Fibroblast of skin of right quadriceps (primary cell): ENCODE results near the gene TBC1D22A.
"Not testable (repeated sequence)": the region's sequence is repeated elsewhere in the genome, so short reads cannot be mapped to it uniquely, and the experiment has no call there.

Experiments used
- DNase-seq: peaks from one replicate; pipeline ENCODE4 v3.0.0-alpha.2; 2013

The TBC1D22A gene

DNA sequence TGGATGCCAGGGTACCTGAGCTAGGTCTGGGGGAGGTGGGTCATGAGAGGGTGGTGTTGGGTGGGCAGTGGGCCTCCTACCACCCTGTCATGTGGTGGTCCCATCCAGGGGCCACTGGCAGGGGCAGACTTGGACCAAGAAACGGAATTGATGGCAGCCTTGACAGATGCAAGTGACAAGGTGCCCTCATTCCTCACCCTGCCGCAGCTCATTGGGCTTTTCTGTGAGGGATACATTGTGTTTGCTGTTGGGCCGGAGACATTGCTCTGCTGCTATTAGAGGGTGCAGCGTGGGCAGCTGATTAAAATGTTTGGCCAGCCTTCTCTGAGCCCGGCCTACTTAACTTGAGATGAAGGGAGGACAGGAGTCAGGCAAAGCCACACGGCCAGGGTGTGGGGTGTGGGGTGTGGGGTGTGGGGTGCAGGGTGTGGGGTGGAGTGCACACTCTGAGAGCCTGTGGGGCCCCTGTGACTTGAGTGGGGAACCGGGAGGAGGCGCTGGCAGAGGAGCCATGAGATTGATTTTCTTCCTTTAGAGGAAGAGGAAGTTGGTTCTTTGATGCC is 351.5 kb downstream of the TBC1D22A start:
- DNase-seq: no peak

GRCh38 chr22:47114813-47115517 is 352.5 kb downstream of the TBC1D22A start:
- DNase-seq: no peak

DNA sequence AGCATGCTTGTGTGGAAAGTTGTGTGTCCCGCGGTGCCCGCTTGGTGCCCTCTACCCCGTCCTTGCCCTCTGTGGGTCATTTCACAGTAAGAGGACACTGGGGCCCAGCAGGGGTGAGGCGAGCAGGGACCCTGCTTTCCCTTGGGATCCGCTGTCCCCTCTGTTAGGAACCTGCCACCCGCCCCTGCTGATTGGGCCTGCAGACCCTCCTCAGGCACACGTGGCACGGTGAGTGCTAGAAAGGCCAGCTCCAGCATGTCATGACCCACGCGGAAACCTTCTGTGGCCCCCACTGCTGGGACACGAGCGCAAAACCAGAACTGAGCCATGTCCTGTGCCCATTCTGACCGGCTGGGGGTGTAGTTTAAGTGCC is 353.1 kb downstream of the TBC1D22A start:
- no peak for DNase-seq

DNA sequence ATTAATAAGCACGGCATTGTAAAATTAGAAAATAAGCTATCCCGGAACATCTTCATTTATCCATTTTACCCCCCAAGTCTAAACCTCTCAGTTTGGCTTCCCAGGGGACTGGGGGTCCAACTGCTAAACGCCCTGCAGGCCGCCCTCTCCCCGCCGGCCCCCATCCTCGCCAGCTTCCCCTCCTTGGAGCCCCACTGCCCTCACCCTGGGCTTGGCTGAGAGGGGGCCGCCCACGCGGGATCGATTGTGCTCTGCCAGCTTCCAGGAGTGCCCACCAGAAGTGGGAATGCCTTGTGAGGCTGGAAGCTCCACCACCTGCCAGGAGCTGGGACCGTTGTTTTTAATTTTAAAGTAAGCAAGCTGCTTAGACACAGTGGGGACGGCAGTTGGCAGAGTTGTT is 353.5 kb downstream of the TBC1D22A start:
- no peak for DNase-seq

DNA sequence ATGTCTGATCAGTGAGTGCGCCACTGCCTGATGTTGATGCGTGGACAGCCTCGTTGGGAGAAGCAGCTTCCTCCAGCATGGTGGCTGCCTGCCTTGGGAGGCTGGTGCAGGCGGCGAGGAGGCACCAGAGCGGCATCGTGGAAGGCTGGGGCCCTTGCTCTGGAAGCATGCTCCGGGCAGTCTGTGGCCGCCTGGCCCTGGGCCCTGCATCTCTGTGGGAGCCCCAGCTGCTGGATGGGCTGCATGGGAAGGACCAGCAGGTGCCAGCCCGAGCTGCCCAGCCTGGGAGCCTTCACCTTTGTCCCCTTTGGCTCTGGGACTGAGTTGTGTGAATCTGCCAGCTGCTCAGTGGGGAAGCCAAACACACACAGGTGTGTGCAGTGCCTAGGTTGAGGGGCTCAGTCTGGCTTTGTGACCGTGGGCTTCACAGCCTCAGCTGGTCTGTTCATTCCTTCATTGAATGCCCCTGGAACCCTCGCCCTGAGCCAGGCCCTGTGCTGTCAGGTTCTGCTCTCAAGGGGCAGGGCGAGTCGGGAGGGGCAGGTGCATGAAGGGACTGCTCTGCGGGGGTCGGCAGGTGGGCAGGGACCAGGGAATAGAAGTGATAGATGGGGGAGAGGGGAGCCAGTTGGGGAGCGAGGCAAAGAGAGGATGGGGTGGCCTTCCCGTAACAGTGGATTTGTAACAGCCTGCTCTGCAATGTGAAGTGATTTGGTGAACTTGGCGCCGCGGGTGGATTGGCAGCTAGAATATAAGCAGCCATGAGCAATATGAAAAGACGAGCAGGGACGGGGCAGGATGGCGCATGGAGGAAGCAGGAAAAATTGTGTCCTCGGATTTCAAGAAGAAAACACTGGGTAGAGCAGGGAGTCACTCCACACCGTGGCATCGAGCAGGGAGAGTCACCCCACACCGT is 354.2 kb downstream of the TBC1D22A start:
- DNase-seq: no peak

- DNase-seq: not testable (repeated sequence)
Observed at GRCh38 chr22:47117442-47117841, 355.0 kb downstream of the TBC1D22A start.

GRCh38 chr22:47119181-47119580 is 356.7 kb downstream of the TBC1D22A start:
- no peak for DNase-seq

DNA sequence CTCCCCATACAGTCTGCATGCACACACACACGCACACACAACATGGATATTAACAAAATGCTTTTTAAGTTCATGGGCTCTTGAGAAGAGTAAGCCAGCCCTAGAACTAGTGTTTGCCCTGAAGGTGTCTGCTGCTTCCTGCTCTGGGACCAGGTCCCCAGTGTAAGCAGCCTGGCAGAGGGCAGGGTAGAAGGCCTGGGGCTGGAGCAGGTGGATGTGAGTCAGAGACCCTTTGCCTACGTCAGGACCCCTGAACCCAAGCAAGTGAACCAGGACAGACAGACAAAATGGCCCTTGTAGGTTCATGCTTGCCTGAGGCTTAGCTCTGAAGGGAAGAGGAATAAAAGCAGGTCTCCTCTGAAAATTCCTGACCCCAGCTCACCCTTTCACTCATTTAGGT is 357.9 kb downstream of the TBC1D22A start:
- DNase-seq: no peak

- DNase-seq: no peak
Observed at GRCh38 chr22:47121791-47122190, 359.3 kb downstream of the TBC1D22A start.

DNA sequence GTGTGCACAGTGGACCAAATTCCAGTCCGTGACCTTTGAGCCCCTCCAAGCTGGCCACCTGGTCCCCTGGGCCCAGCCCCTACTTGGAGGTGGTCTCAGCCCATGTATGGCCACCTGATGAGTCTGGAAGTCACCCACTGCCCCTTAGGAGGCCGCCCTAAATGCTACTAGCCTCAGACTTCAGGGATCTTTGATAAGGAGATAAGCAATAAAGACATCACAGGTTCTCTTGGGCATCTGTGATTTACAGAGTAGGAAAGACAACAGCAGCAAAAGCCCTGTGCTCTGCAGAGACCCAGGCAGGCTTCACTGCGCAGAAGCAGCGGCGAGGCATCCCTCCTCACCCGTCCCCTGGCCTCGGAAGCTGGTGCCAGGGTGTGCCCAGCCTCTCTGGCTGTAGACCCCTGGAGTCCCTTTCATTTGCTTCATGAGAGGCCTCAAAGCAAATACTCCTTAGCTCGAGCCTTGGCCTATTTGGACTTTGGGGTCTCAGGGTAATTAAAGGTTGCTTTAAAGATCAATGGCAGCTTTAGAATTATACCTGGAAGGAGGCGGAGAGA is 360.1 kb downstream of the TBC1D22A start:
- no peak for DNase-seq

DNA sequence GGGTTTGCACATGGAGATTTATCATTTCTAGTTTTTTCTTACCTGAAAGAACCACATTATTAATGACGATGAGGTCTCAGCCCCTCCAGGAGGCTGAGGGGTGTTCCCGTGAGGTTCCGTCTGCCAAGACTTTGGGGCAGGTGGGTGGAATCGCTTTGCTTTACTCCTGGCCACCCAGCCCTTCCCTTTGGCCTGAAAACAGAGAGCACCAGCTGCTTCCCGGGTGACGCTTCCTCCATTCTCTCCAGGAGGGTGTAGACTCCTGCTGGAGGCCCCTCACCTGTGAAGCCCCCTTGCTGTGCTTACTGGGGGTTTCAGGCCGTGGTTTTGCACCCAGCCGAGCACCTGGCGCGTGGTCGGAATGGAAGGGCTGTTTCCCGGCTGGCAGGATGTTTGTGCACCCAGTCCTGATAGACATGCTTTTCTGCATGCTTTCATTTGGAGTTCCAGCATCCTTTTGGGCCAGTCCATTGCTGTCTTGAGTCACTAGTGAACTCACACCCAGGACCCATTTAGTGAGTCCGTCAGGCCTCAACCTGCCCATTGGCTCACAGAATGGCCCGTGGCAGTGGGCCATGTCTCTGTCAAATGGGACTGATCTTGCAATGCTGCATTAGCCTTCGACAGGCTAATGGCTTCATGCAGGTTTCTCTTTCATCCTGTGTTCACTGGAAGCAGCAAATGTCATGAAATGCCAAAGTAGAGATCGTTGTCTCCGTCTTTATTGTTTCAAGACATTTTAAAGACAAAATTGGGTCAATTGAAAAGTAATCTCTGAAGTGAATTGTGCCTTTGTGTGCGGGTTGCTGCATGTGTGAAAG is 360.8 kb downstream of the TBC1D22A start:
- no peak for DNase-seq

- DNase-seq: peak; percentile 35
Observed at GRCh38 chr22:47123827-47124442, 361.5 kb downstream of the TBC1D22A start.

GRCh38 chr22:47124451-47124881 is 362.0 kb downstream of the TBC1D22A start:
- no peak for DNase-seq

DNA sequence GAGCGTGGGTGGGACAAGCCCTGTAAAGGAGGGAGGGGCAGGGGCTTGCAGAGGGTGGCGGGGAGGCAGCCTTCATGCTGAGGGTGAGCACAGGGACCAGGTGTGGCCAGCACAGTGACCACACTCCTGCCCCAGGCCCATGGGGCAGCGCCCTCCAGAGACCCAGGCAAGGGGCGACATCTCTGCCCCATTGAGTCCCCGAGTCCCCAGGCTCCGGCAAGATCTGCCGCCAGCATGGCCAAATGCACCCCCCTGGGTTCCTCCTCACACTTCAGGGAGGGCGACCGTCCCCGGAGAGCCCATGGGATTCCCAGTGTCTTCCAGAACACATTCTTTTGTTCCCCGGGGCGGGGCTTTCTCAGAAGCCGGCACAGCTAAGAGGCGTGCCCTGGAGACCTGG is 362.5 kb downstream of the TBC1D22A start:
- no peak for DNase-seq

- DNase-seq: peak; percentile 11
Observed at GRCh38 chr22:47125603-47126002, 363.2 kb downstream of the TBC1D22A start.

DNA sequence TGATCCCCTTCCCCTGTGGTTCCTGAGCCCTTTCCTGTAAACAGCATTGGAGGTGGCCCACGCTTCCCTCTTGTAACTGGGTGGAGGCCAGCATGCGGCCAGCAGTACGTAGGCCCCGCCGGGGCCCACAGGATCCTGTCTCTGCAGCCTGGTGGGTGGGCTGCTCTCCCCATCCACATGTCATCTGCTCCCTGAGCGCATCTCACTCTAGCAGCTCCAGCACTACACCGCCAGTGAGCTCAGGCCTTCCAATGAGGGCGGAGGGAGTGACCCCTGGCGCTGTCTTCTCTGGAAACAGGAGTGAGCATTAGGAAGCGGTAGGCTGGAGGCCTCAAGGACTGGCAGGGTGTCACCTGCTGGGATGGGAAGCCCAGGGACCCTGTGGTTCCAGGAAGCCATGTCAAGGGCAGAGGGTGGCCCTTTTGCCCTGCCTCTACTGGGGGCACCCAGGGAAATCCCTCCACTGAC is 363.9 kb downstream of the TBC1D22A start:
- no peak for DNase-seq

DNA sequence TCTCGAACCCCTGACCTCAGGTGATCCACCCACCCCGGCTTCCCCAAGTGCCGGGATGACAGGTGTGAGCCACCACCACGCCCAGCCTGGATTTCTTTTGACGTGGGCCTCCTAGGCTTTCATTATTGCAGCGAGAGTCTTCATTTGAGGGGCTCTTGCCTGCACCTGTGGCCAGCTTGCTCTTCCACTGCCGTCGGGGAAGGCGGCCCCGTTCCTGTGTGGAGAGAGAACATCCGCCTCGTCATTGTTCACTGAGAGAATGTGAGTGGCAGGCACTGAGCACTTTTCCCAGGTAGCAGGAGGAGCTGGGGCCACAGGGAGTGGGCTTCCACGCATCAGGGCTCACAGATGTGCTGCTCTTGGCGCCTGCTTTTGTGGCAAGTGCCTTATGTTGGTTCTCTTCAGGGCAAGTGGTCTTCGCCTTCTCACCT is 365.0 kb downstream of the TBC1D22A start:
- no peak for DNase-seq

DNA sequence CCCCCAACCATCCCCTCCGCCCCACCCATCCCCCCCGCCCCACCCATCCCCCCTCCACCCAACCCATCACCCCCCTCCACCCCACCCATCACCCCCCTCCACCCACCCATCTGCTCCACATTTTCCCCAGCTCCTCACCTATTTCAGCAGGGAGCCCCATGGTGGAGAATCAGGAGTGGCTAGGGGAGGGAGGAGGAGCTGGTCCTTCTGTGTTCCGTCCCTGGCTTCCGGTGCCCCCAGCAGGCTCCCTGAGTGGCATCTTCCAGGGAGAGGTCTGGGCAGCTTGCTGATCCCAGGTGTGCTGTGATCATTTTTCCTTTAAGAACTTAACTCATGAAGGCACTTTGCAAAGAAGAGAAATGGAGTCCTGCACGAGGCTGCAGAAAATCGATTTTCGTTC is 365.8 kb downstream of the TBC1D22A start:
- DNase-seq: no peak

- no peak for DNase-seq
Observed at GRCh38 chr22:47128622-47129215, 366.3 kb downstream of the TBC1D22A start.

DNA sequence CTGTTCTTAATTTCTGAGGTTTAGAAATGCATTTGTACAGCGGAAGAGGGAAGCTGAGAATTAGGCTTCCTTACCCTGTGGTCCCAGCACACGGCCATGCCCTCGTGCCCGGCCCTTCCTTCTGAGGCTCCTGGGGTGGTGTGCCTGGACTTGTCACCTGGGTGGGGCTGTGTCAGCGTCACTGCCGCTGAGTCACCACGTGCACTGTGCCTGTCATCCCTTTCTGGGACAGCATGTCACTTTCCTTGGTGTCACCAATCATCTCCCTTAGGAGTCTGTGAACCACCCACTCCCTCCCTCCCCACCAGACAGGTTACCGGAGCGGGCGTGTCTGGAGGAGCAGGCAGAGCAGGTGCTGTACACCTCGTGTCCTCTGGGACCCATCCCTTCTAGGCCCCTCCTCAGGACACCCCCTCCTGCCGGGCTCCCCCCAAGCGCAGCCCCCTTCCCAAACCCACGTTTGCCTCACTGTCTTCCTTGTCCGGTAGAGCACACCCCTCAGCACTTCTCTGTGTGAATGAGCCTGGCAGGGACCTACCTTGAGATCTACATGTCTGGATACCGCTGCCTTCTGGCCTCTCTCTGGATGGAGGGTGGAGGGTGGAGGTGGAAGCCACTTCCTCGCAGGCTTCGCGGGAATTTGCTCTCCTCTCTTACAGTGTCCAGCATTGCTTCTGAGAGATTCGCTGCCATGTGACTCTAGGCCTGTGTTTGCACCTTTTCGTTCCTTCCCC is 367.6 kb downstream of the TBC1D22A start:
- no peak for DNase-seq
